K562 (cell line): ENCODE data around the gene RSRP1. TPM values are rescaled to one million over a fixed set of nuclear protein-coding genes. Genes with fewer than 3 reads are reported as not detected.

ENCODE experiments used
- ATF3 ChIP-seq, 2 experiments: fragments of 450-650 bp in 1 of 2; sonication (generic) in 1 of 2; formaldehyde crosslinking in 1 of 2; IDR thresholded peaks in 1 of 2; conservative IDR thresholded peaks in 1 of 2; 2 replicates each; pipeline versions ENCODE4 v1.6.1 to v1.8.1; 2016 to 2023; ENCODE audit warnings: mild to moderate bottlenecking in 2 of 2, moderate library complexity in 2 of 2, inconsistent platforms in 1 of 2, missing genetic modification reagents in 1 of 2
- BHLHE40 ChIP-seq: IDR thresholded peaks from 2 replicates; pipeline ENCODE4 v1.6.1; 2011; ENCODE audit warnings: low read length, improper control_type of control experiment
- CBFA2T2 ChIP-seq: fragments of 450-650 bp; conservative IDR thresholded peaks from 2 replicates; pipeline ENCODE4 v1.6.1; 2017; ENCODE audit warnings: mild to moderate bottlenecking
- E4F1 ChIP-seq: fragments of 250-450 bp; sonication (Bioruptor Pico); IDR thresholded peaks from 2 replicates; pipeline ENCODE4 v1.5.0; 2021; ENCODE audit warnings: mild to moderate bottlenecking, borderline replicate concordance
- HNRNPK ChIP-seq: fragments of 200-400 bp; formaldehyde crosslinking; IDR thresholded peaks from one replicate; pipeline ENCODE4 v1.6.1; 2018; ENCODE audit warnings: mild to moderate bottlenecking, low read depth, low read length; ENCODE audit not compliant: poor library complexity, severe bottlenecking
- KHSRP ChIP-seq: fragments of 450-650 bp; IDR thresholded peaks from 2 replicates; pipeline ENCODE4 v1.6.1; 2017
- NEUROD1 ChIP-seq: fragments of 150-350 bp; IDR thresholded peaks from 2 replicates; pipeline ENCODE4 v1.6.1; 2014; ENCODE audit warnings: borderline replicate concordance, low read length, low read depth; ENCODE audit not compliant: partially characterized antibody
- NR2C1 ChIP-seq, 2 experiments: fragments of 450-650 bp; IDR thresholded peaks; 2 replicates each; pipeline ENCODE4 v1.6.1; 2017; ENCODE audit warnings: mild to moderate bottlenecking in 2 of 2, antibody characterized with exemption in 1 of 2, inconsistent platforms in 1 of 2, missing compliant biosample characterization in 1 of 2, missing genetic modification characterization in 1 of 2
- PHTF2 ChIP-seq: fragments of 250-450 bp; sonication (Bioruptor Pico); IDR thresholded peaks from 2 replicates; pipeline ENCODE4 v1.5.0; 2021; ENCODE audit warnings: mild to moderate bottlenecking
- PRMT5 ChIP-seq: sonication (generic); formaldehyde crosslinking; IDR thresholded peaks from 2 replicates; pipeline ENCODE4 v1.5.0; 2020; ENCODE audit warnings: missing genetic modification reagents
- SETDB1 ChIP-seq: IDR thresholded peaks from one replicate; pipeline ENCODE4 v1.6.1; 2012; ENCODE audit warnings: low read length, control low read depth, inconsistent platforms
- ZBTB33 ChIP-seq: sonication (generic); formaldehyde crosslinking; IDR thresholded peaks from 2 replicates; pipeline ENCODE4 v1.8.1; 2023; ENCODE audit warnings: mild to moderate bottlenecking, missing genetic modification reagents
- ZFPM2 ChIP-seq: fragments of 250-450 bp; sonication (Bioruptor Pico); IDR thresholded peaks from 2 replicates; pipeline ENCODE4 v1.5.1; 2022; ENCODE audit warnings: mild to moderate bottlenecking
- ZNF282 ChIP-seq: sonication (generic); formaldehyde crosslinking; IDR thresholded peaks from 2 replicates; pipeline ENCODE4 v1.8.1; 2023; ENCODE audit warnings: missing genetic modification reagents
- ZNF592 ChIP-seq: fragments of 450-650 bp; IDR thresholded peaks from 2 replicates; pipeline ENCODE4 v1.6.1; 2017; ENCODE audit warnings: antibody characterized with exemption, mild to moderate bottlenecking
- ZNF696 ChIP-seq: fragments of 250-450 bp; sonication (Bioruptor Pico); conservative IDR thresholded peaks from 2 replicates; pipeline ENCODE4 v1.4.0; 2020; ENCODE audit warnings: mild to moderate bottlenecking, moderate library complexity
- ZNF785 ChIP-seq: fragments of 250-450 bp; sonication (Bioruptor Pico); IDR thresholded peaks from 2 replicates; pipeline ENCODE4 v1.4.0; 2020; ENCODE audit warnings: mild to moderate bottlenecking
- polyA plus RNA-seq, 8 experiments: library from polyadenylated mRNA; depleted of rRNA in 4 of 8; stranded (reverse) in 5 of 8; unstranded in 3 of 8; fragments of >200 nt; fragmentation: Nextera tagmentation in 2 of 8; fragmentation: Illumina TruSeq in 1 of 8; extraction: Ambion mirVana in 2 of 8; extraction: Trizol in 1 of 8; gene quantifications; 2 replicates each; pipeline versions ENCODE4 v1.2.1 to v1.2.3, GENCODE V29; 2011 to 2014; ENCODE audit warnings: inconsistent platforms in 1 of 8, missing spikeins in 1 of 8
- total RNA-seq, 7 experiments: library from RNA; depleted of rRNA in 6 of 7; stranded (reverse); fragments of >200 nt in 6 of 7; fragmentation: Illumina TruSeq in 2 of 7; extraction: Trizol in 2 of 7; gene quantifications; 2 replicates each; pipeline versions ENCODE4 v1.2.1 to v1.2.3, GENCODE V29; 2011 to 2021; ENCODE audit warnings: low replicate concordance in 1 of 7

Gene RSRP1
- total and polyA plus RNA-seq, 9 of the 15 experiments (the other 6 are each of a cell fraction or from before 2014, with no cell fraction given): 27.2 to 283 (median 146) TPM

GRCh38 chr1:25232866-25233784, 14.1 kb downstream of the RSRP1 start (continued):
- TF ChIP-seq BHLHE40: peak; percentile 94
- TF ChIP-seq CBFA2T2: peak; percentile 56
- no peak for TF ChIP-seq ZNF785
- peak; percentile 77 for TF ChIP-seq PHTF2 (CRISPR knock-in tag)
- TF ChIP-seq ZFPM2 (CRISPR knock-in tag): no peak
- TF ChIP-seq E4F1: 0 out of 2 replicates have a peak, but pooled peaks have one; percentile 62
- no peak for TF ChIP-seq ZNF282
- TF ChIP-seq PRMT5: no peak
- peak; percentile 96 for TF ChIP-seq NR2C1 (IDR thresholded peaks at IDR 0.05)
- TF ChIP-seq NR2C1 (tag; IDR thresholded peaks at IDR 0.05): peak; percentile 97
- no peak; the same call in 1 of the 2 replicates for TF ChIP-seq ZNF696 (CRISPR knock-in tag)
- no peak for TF ChIP-seq ZBTB33 (CRISPR knock-in tag)
- TF ChIP-seq HNRNPK: no peak
- no peak for TF ChIP-seq KHSRP
- peak; percentile 90 for TF ChIP-seq SETDB1
- peak; percentile 73 for TF ChIP-seq ATF3 (IDR thresholded peaks at IDR 0.05)
- no peak; the same call in 1 of the 2 replicates for TF ChIP-seq ATF3 (CRISPR knock-in tag; conservative IDR thresholded peaks at IDR 0.05)
- peak; percentile 82 for TF ChIP-seq NEUROD1
- TF ChIP-seq ZNF592: no peak; the same call in none of the 2 replicates
